ENCODE measurements around the gene FYN. TPM values are rescaled to one million over a fixed set of nuclear protein-coding genes. Genes with fewer than 3 reads are reported as not detected.
A peak's percentile ranks its signal among the peaks of the same experiment; 100 is the strongest.

Gene FYN
- total RNA-seq, 1 donor from 2014 or later = 46.3 TPM

DNA sequence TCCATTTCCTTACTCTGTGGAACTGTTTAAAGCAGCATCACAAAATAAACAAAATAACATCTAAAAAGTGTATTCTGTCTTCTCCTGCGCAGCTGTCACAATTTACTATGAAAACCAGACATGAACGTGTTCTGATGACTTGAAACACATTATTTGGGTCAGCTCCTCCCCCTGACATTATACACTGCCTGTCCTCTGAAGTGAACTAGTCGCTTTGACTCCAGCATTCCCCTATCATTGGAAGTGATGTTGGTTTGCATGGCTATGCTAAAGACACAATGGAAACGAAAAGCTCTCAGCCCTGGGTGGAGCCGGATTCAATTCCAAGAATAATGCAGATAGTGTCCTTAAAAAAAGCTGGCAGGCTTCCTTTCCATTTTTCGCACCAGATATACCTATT lies 125.9 kb downstream of the FYN start:
- Histone ChIP-seq H3K9me3 (replicated peaks) (no peaks in the 10 kb centered on the region), H3K27me3 (ENCODE audit: low read depth) (no peaks in the 10 kb centered on the region), H3K4me3 (no peak overlapping the region), H3K36me3 (no peaks in the 10 kb centered on the region), H3K4me1 (peaks cover 86% of the 10 kb centered on the region), H3K27ac (replicated peaks) (peak overlapping the region; percentile 83)
- intact Hi-C loops (cut with micrococcal nuclease) = no loop called here
- TF ChIP-seq, protein P1, sequence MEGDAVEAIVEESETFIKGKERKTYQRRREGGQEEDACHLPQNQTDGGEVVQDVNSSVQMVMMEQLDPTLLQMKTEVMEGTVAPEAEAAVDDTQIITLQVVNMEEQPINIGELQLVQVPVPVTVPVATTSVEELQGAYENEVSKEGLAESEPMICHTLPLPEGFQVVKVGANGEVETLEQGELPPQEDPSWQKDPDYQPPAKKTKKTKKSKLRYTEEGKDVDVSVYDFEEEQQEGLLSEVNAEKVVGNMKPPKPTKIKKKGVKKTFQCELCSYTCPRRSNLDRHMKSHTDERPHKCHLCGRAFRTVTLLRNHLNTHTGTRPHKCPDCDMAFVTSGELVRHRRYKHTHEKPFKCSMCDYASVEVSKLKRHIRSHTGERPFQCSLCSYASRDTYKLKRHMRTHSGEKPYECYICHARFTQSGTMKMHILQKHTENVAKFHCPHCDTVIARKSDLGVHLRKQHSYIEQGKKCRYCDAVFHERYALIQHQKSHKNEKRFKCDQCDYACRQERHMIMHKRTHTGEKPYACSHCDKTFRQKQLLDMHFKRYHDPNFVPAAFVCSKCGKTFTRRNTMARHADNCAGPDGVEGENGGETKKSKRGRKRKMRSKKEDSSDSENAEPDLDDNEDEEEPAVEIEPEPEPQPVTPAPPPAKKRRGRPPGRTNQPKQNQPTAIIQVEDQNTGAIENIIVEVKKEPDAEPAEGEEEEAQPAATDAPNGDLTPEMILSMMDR (IDR thresholded peaks at IDR 0.05; ENCODE audit: borderline replicate concordance) = no peak
- no peak for DNase-seq

DNA sequence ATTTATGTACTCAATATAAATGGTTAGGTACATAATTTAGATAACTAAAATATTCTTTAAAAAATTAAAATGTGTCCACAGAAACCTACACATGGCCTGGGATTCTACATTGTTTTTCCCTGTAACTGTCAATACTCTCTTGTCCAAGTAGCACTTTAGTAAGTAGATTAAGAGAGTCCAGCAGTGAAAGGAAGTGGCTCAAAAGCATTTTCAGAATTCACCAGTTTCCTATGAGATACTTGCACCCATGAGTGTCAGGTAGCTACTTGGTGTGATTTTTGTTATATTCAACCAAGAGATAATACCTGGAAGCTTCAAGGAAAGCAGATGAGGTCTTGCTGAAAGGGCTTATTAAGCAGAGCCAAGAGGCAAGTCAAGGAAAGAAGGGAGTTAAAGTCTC lies 126.3 kb downstream of the FYN start:
- TF ChIP-seq, protein P1 (IDR thresholded peaks at IDR 0.05; ENCODE audit: borderline replicate concordance) = no peak
- intact Hi-C loops (cut with micrococcal nuclease) = no loop called here
- peak overlapping the region; percentile 83 for H3K27ac ChIP-seq (replicated peaks)

GRCh38 chr6:111745636-111746035 lies 127.6 kb downstream of the FYN start:
- no peak overlapping the region for H3K4me3 ChIP-seq
- intact Hi-C loops (cut with micrococcal nuclease) = no loop called here
- DNase-seq = no peak
- no peaks in the 10 kb centered on the region for H3K9me3 ChIP-seq (replicated peaks)
- TF ChIP-seq, protein P1 (IDR thresholded peaks at IDR 0.05; ENCODE audit: borderline replicate concordance) = no peak
- H3K27ac ChIP-seq (replicated peaks) = peak overlapping the region; percentile 83
- H3K27me3 ChIP-seq (ENCODE audit: low read depth) = no peaks in the 10 kb centered on the region
- no peaks in the 10 kb centered on the region for H3K36me3 ChIP-seq
- H3K4me1 ChIP-seq = peaks cover 81% of the 10 kb centered on the region

More for the DNA sequence above, 126.3 kb downstream of the FYN start:
- no peaks in the 10 kb centered on the region for H3K9me3 ChIP-seq (replicated peaks)
- H3K36me3 ChIP-seq = no peaks in the 10 kb centered on the region
- no peak for DNase-seq
- H3K4me3 ChIP-seq = no peak overlapping the region
- H3K4me1 ChIP-seq = peaks cover 86% of the 10 kb centered on the region
- H3K27me3 ChIP-seq (ENCODE audit: low read depth) = no peaks in the 10 kb centered on the region

- Histone ChIP-seq H3K27me3 (ENCODE audit: low read depth) (no peaks in the 10 kb centered on the region), H3K36me3 (no peaks in the 10 kb centered on the region)
- intact Hi-C loops (cut with micrococcal nuclease) = no loop called here
Measured at GRCh38 chr6:111745186-111745585, 128.1 kb downstream of the FYN start.

DNA sequence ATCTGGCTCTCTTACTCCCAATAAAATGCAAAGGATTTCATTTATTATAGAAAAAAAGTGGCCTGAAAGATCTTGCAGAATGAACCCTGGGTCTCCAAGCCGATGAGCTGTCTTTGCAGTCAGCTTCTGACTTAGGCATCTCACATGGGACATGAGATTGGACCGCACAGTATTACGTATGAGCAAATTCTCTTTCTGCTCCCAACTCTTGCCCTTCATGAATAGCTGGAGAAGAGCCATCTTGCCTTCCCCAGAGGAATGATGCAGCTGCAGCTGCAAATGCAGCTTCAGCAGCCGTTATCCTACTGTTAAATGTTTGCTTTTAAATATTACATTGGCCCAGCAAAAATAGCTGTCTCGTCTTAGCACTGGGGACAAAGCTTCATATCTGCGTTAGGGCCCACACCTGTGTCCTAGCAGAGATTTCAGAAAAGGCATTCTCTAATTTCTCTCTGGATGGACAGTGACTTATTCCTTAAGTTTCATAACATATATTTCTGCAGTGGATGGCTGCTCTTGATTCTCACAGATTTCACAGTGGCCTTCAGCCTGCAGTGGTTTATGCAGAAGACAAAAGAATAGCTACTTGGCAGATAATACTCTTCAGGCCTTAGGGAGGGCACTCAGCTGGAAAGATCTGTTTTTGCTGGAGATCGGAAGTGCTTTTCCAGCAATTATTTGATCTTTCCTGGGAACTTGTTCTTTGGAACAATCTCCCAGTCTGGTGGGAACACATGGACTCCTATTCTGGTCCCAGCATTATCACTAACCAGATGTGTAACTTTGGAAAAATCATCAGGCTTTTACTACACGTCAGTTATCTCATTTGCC lies 129.2 kb downstream of the FYN start:
- no peaks in the 10 kb centered on the region for H3K36me3 ChIP-seq
- H3K27ac ChIP-seq (replicated peaks) = peak overlapping the region; percentile 83

More at GRCh38 chr6:111745186-111745585, 128.1 kb downstream of the FYN start:
- DNase-seq = no peak
- Histone ChIP-seq H3K4me3 (no peak overlapping the region), H3K9me3 (replicated peaks) (no peaks in the 10 kb centered on the region), H3K4me1 (peaks cover 84% of the 10 kb centered on the region), H3K27ac (replicated peaks) (peak overlapping the region; percentile 83)
- TF ChIP-seq, protein P1 (IDR thresholded peaks at IDR 0.05; ENCODE audit: borderline replicate concordance) = no peak

More for the DNA sequence above, 129.2 kb downstream of the FYN start:
- peaks cover 94% of the 10 kb centered on the region for H3K4me1 ChIP-seq
- H3K9me3 ChIP-seq (replicated peaks) = no peaks in the 10 kb centered on the region
- TF ChIP-seq, protein P1 (IDR thresholded peaks at IDR 0.05; ENCODE audit: borderline replicate concordance) = no peak
- H3K27me3 ChIP-seq (ENCODE audit: low read depth) = no peaks in the 10 kb centered on the region
- H3K4me3 ChIP-seq = no peak overlapping the region
- intact Hi-C loops (cut with micrococcal nuclease) = no loop called here
- DNase-seq = peak; percentile 47

Measured in left ventricle myocardium inferior (tissue), 1 donor.